Mesodermal cell (in vitro differentiated cells): ENCODE results near the gene PLA2G4A.

Experiments
- H3K27ac ChIP-seq: 2 replicates; pipeline ENCODE4 v1.7.0; 2013; ENCODE audit warnings: mild to moderate bottlenecking, low read depth, low read length, moderate library complexity; ENCODE audit not compliant: severe bottlenecking
- H3K36me3 ChIP-seq: 2 replicates; pipeline ENCODE4 v1.7.1; 2013; ENCODE audit warnings: mild to moderate bottlenecking, low read length, moderate library complexity; ENCODE audit not compliant: control insufficient read depth, insufficient read depth
- H3K4me1 ChIP-seq: one replicate; pipeline ENCODE4 v1.7.1; 2013; ENCODE audit warnings: mild to moderate bottlenecking, low read length; ENCODE audit not compliant: insufficient read depth, control insufficient read depth, poor library complexity, severe bottlenecking
- H3K4me3 ChIP-seq: 2 replicates; pipeline ENCODE4 v1.7.0; 2013; ENCODE audit warnings: low read length, control low read depth, mild to moderate bottlenecking; ENCODE audit not compliant: insufficient read depth, poor library complexity, severe bottlenecking; ENCODE audit errors: extremely low read depth
- H3K9me3 ChIP-seq: 2 replicates; pipeline ENCODE4 v1.7.1; 2013; ENCODE audit warnings: mild to moderate bottlenecking, low read length, moderate library complexity; ENCODE audit not compliant: control insufficient read depth
- WGBS, 2 experiments: methylation state at CpG; one replicate each; pipeline ENCODE4 v1.1.5; 2013; ENCODE audit warnings: missing lambda C conversion rate in 2 of 2; ENCODE audit not compliant: insufficient coverage in 2 of 2; 5-methylcytosine and 5-hydroxymethylcytosine counted together

The PLA2G4A gene

DNA sequence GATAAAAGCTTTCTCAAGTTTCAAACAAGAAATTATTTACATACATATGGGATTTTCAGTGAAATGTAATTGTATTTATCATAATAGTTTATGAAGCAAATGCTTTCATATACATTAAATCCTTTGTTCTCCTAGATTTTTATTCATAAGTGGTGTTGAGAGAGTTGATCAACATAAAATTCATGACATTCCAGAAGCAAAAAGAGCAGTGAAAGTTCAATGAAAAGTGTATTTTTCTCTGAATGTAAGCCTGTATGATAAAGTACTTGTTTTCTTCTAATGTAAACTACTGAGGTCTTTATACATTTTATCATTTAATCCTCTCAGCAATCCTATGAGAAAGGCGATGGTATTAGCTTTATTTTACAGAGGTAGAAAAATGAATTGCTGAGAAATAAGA, 146.5 kb downstream of the PLA2G4A start:
- Histone ChIP-seq H3K4me3 (no peak overlapping the region), H3K4me1 (no peaks in the 10 kb centered on the region), H3K9me3 (no peaks in the 10 kb centered on the region), H3K36me3 (no peaks in the 10 kb centered on the region), H3K27ac (no peak overlapping the region)
- WGBS, 2 experiments, result 80% methylated on average over 1 of the region's 1 CpG; no CpG with 5 or more reads in 1 of the 2 experiments

DNA sequence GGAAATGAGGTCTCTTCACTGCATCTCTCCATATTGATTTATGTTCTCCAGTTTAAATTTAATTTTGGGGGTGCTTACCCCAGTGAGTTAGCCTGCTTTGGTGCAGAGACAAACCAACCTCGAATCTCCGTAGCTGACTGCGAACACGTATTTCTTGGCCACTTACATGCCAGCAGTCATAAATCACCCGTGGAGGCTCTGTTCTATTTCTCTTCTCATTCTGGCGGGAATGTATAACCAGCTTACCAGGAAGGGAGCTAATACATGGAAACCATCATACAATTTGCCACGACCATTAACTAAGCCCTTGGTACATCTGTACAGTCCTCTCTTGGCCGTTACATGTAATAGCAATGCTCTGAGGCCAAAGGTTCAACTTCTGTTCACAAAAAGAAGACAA, 148.0 kb downstream of the PLA2G4A start:
- Histone ChIP-seq H3K4me1 (no peaks in the 10 kb centered on the region), H3K4me3 (no peak overlapping the region), H3K36me3 (no peaks in the 10 kb centered on the region), H3K9me3 (no peaks in the 10 kb centered on the region), H3K27ac (no peak overlapping the region)
- WGBS, 2 experiments, result 87 to 93% methylated on average over 7 to 8 of the region's 8 CpGs

DNA sequence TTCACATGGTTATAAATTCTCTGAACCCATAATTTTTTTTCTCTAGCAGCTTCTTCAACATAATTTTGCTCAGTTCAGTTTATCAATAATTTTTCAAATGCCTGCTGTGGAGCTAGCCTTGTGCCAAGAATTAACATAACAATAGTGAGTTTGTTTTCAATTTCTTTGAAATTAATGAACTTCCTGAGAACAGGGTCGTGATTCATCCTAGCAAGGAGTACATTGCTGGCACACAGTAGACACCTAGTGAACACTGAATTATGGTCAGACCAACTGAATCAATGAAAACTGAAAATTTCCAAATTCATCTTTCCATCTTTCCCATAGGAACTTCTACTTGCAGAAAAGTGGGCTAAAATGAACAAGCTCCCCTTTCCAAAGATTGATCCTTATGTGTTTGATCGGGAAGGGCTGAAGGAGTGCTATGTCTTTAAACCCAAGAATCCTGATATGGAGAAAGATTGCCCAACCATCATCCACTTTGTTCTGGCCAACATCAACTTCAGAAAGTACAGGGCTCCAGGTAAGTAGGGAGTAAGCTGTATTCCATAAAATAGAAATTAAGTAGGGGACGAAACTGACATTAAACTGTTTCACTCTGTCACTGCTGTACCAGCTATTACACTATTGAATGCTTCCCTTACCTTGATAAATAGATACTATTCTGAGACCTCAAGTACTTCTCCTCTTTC, 148.7 kb downstream of the PLA2G4A start:
- Histone ChIP-seq H3K36me3 (no peaks in the 10 kb centered on the region), H3K4me3 (no peak overlapping the region), H3K27ac (no peak overlapping the region), H3K4me1 (no peaks in the 10 kb centered on the region), H3K9me3 (no peaks in the 10 kb centered on the region)
- WGBS, 2 experiments, result 71% methylated on average over 1 of the region's 3 CpGs; no CpG with 5 or more reads in 1 of the 2 experiments

DNA sequence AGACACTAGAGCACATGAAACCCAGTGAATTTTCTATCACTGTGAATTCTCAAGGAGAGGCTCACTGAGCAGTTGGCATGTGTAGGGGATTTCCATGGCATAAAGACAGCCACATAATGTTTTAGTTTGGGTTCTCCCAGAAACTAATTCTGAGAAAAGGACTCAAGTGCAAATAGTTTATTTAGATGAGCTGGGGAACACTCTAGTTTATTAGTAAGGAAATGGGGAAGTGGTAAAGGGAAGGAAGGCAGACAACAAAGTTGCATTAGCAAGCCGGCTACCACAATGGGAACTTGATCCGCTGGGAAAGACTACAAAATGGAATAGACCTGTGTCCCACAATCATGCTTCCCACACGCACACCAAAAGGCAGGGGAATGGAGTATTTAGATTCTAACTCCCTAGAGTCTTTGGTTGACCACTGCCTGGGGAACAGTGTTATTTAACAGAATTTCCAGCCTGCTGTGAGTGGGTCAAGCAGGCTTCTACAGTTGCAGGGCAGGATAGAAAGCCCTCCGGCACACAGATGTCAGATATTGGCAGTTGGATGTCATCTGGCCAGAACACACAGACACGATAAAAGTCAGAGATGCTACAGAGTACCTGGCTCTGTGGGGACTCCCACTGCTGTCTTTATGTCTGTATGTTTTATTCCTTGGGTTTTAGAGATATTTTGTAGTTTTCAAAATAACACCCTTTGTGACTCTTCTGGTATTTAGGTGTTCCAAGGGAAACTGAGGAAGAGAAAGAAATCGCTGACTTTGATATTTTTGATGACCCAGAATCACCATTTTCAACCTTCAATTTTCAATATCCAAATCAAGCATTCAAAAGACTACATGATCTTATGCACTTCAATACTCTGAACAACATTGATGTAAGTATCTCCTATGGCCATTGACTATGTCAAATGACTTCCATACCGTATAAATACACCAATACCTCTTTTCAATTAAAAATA, 150.1 kb downstream of the PLA2G4A start:
- no peaks in the 10 kb centered on the region for H3K9me3 ChIP-seq
- H3K36me3 ChIP-seq, result no peaks in the 10 kb centered on the region
- no peak overlapping the region for H3K27ac ChIP-seq
- 80 to 85% methylated on average over 1 to 2 of the region's 7 CpGs for WGBS, 2 experiments
- H3K4me3 ChIP-seq, result no peak overlapping the region
- H3K4me1 ChIP-seq, result no peaks in the 10 kb centered on the region

DNA sequence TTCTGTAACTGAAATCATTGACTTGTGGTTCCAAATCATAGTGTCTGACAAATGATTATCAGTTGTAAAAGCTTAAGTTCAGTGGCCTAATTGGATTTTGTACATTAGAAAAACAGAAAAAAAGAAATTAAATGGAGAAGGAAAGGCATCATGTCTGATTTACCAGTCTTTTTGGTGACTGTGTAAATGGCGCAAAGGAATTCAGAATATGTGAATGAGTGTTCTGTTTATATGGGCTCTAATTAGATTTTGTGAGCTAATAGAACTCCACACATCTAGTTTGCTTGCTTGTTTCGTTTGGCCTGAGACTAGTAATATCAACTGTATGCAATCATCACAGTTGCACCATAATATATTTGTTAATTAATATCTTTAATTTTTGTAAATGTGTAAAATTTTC, 151.7 kb downstream of the PLA2G4A start:
- WGBS, 2 experiments, result 100% methylated on average over 1 of the region's 2 CpGs; no CpG with 5 or more reads in 1 of the 2 experiments
- H3K36me3 ChIP-seq, result no peaks in the 10 kb centered on the region
- H3K4me1 ChIP-seq, result no peaks in the 10 kb centered on the region
- no peaks in the 10 kb centered on the region for H3K9me3 ChIP-seq
- no peak overlapping the region for H3K27ac ChIP-seq
- no peak overlapping the region for H3K4me3 ChIP-seq

DNA sequence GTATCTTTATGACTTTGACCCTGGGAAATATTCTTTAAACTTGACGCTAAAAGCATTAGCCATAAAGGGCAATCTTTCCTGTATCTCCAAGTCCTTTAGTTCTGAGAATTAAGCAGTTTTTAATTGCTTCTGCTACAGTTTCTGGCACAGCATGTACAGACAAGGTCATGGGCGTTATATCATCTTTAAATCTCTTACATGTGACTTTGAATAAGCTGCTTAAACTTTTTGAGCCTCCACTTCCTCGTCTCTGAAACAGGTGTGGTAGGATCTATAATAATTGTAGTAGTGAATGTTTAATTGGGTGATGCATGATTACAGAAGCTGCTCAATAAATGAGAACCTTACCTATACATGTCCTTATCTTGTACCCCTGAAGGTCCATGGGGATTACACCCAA, 153.4 kb downstream of the PLA2G4A start:
- Histone ChIP-seq H3K4me3 (no peak overlapping the region), H3K9me3 (no peaks in the 10 kb centered on the region), H3K4me1 (no peaks in the 10 kb centered on the region), H3K36me3 (no peaks in the 10 kb centered on the region), H3K27ac (no peak overlapping the region)
- 100% methylated on average over 1 to 2 of the region's 3 CpGs for WGBS, 2 experiments

DNA sequence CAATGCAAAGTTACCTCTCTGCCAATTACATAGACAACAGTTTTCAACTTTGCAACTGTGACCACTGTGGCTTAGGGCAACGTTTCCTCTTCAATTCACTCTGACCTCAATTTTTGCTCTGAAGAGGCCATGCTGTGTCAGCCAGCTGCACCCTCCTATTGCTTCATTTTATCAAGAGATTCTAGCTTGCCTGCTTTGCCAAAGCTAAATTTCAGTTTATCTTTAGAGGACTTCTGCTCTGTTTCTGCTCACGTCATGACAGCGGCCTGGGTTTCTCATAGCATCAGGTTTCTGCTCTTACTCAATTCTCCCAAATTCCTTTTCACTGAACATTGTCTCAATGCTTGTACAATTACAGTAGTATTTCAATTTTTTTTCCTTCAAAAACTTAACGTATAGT, 154.6 kb downstream of the PLA2G4A start:
- Histone ChIP-seq H3K9me3 (no peaks in the 10 kb centered on the region), H3K4me1 (no peaks in the 10 kb centered on the region), H3K4me3 (no peak overlapping the region), H3K27ac (no peak overlapping the region), H3K36me3 (no peaks in the 10 kb centered on the region)
- 92 to 96% methylated on average over 4 of the region's 4 CpGs for WGBS, 2 experiments

DNA sequence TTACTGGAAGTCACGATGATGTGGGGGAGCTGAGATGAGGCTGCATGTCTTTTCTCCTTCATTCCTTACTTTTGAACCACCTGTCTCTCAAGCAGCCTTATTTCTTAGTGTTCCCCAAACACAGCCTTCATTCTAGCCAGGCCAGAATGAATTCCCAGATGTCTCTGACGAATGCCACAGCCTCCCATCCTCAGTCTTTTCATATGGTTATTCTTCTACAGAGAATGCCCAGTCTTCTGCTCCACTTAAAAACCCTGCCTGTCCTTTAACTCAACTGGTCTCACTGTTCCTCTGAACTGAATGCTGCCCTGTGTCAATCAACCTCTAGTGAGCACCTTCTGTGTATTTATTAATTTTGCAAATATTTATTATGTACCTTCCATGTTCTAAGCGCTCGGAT, 156.2 kb downstream of the PLA2G4A start:
- no peaks in the 10 kb centered on the region for H3K36me3 ChIP-seq
- H3K27ac ChIP-seq, result no peak overlapping the region
- no peaks in the 10 kb centered on the region for H3K4me1 ChIP-seq
- 25 to 42% methylated on average over 1 to 2 of the region's 4 CpGs for WGBS, 2 experiments
- H3K9me3 ChIP-seq, result no peaks in the 10 kb centered on the region
- no peak overlapping the region for H3K4me3 ChIP-seq

DNA sequence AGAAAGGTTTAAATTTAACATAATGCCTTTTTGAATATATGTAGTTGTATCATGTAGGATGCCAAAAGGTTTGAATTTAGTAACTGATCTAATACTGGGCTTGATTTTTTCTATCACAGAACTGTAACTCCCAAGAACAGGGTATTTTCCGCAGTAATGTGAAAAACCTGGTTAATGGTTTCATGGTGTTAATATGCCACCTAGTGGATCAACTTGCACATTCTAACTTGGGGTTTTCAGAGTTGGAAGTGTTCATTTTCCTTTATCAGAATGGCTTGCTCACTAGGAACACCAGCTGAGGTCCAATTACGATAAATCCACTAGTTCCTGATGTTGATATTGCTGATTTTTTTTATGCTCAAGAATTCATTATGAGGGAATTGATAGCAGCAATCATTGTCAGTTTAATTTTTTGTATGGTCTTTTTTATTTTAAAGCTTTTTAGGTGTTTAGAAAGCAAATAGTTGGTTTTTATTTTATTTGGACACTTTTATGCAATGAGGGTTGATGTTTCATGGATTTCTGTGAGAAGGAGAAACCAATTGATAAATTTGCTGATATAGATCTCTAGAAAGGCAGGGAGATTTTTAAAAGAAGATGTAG, 157.2 kb downstream of the PLA2G4A start:
- WGBS, 2 experiments, result 49 to 75% methylated on average over 1 to 2 of the region's 2 CpGs
- Histone ChIP-seq H3K4me3 (no peak overlapping the region), H3K27ac (no peak overlapping the region), H3K36me3 (no peaks in the 10 kb centered on the region), H3K9me3 (no peaks in the 10 kb centered on the region), H3K4me1 (no peaks in the 10 kb centered on the region)

DNA sequence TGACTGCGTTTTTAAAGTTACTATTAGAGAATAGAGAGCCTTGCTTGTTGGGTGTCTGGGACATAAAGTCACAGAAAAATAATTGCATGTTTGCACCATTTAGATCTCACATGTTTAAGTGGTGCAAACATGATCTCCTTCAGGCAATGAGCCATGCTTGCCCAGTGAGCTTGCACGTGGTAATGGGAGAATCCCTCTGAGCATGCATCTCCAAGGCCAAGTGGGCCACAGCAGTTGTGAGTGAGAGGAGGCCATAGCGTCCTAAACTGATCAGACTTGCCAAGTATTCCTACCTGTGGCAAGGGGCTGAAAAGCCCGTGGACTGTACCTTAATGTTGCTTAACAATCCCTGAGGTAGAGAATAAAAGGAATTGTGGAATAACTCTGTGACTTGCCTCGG, 158.3 kb downstream of the PLA2G4A start:
- H3K4me1 ChIP-seq, result no peaks in the 10 kb centered on the region
- WGBS, 2 experiments, result 76 to 93% methylated on average over 3 of the region's 5 CpGs
- H3K36me3 ChIP-seq, result no peaks in the 10 kb centered on the region
- H3K27ac ChIP-seq, result no peak overlapping the region
- H3K9me3 ChIP-seq, result no peaks in the 10 kb centered on the region
- no peak overlapping the region for H3K4me3 ChIP-seq
